Gastroesophageal sphincter (tissue), 3 donors: Measurements from ENCODE around the gene ALG5.

Source experiments
- CTCF ChIP-seq, 4 experiments: fragments of 200-600 bp in 2 of 4; fragments of 450-650 bp in 2 of 4; sonication (generic) in 1 of 4; IDR thresholded peaks; one replicate each; pipeline ENCODE4 v1.5.1; 2017 to 2019; ENCODE audit warnings: antibody characterized with exemption in 4 of 4, mild to moderate bottlenecking in 2 of 4, moderate library complexity in 2 of 4
- POLR2A ChIP-seq, 2 donors: fragments of 450-650 bp; IDR thresholded peaks; one replicate each; pipeline ENCODE4 v1.6.1; 2017; ENCODE audit warnings: antibody characterized with exemption in 2 of 2, mild to moderate bottlenecking in 2 of 2, moderate library complexity in 1 of 2
- POLR2AphosphoS5 ChIP-seq: sonication (generic); formaldehyde crosslinking; IDR thresholded peaks from one replicate; pipeline ENCODE4 v1.6.1; 2017; ENCODE audit warnings: antibody characterized with exemption

- TF ChIP-seq CTCF (IDR thresholded peaks at IDR 0.05): no peak
- TF ChIP-seq POLR2AphosphoS5: no peak
- TF ChIP-seq POLR2A (IDR thresholded peaks at IDR 0.05): no peak
Measured at GRCh38 chr13:36966404-36966803, 32.7 kb downstream of the ALG5 start.
